ENCODE data around the gene PLLP.

Gene PLLP, protein sequence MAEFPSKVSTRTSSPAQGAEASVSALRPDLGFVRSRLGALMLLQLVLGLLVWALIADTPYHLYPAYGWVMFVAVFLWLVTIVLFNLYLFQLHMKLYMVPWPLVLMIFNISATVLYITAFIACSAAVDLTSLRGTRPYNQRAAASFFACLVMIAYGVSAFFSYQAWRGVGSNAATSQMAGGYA

DNA sequence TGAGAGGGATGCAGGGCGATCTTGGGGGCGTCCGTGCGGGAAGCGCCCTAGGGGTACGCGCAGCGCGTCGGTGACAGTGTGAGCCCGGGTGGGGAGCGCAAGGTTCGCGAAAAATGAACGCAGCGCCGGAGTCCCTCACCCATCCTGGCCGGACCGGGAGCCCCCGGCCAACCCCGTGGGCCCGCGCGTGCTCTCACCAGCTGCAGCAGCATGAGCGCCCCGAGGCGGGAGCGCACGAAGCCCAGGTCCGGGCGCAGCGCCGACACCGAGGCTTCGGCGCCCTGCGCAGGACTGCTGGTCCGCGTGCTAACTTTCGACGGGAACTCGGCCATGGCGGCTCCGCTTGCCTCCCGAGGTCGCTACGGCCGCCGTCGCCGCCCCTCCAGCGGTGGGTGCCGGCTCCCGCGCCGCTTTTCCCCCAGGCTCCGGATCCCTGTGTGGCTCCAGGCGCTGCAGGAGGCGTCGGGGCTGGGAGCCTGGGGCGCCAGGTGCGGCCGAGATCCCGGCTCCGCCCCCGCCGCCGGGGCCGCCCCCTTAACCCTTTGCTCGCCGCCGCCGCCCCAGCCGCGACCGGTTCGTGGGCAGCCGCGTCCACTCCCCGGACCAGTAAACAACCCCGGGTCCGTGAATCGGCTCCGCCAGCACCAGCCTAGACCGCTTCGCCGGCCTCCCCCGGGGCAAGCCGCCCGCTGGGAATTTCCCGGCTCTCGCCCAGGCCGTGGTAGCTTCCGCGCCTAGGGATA, at the start of gene PLLP:
Gene PLLP (minus strand): TSS at position 464 of the 743 bp plus-strand sequence. CDS start 132 bp downstream, at position 332.
- H3K4me3 ChIP-seq (ENCODE audit: low read depth in 1 of 2, low read length in 2 of 2), result peak within 1 kb of the TSS; percentile 25 to 41
- H3K9ac ChIP-seq (ENCODE audit: low read length), result no peak within 1 kb of the TSS
- H3K27me3 ChIP-seq (ENCODE audit: control insufficient read depth in 1 of 2, insufficient read depth in 2 of 2, low read length in 2 of 2), result peaks cover 14 to 29% of the 10 kb centered on the region in 2 donors
- no peaks in the 10 kb centered on the region for H3K9me3 ChIP-seq (ENCODE audit: low read length)
- H3K27ac ChIP-seq (ENCODE audit: low read depth, low read length), result no peak within 1 kb of the TSS
- H3K4me1 ChIP-seq (ENCODE audit: insufficient read depth, low read length), result peaks cover 3% of the 10 kb centered on the region
- no peaks in the 10 kb centered on the region for H3K36me3 ChIP-seq (ENCODE audit: insufficient read depth, low read length)

DNA sequence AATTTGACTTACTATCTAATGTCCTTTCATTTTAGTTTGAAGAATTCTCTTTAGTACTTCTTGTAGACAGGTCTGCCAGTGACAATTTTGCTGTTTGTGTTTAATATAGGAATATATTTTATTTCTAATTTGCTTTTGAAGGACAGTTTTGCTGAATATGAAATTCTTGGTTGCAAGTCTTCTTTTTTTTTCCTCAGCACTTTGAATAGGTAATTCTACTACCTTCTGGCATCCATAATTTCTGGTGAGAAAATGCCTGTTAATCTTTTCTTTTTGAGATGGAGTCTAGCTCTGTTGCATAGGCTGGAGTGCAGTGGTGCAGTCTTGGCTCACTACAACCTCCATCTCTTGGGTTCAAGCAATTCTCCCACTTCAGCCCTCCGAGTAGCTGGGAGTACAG, 48.9 kb upstream of the PLLP start:
- H3K36me3 ChIP-seq (ENCODE audit: insufficient read depth, low read length), result no peaks in the 10 kb centered on the region
- no peak overlapping the region for H3K4me3 ChIP-seq (ENCODE audit: low read depth in 1 of 2, low read length in 2 of 2)
- no peaks in the 10 kb centered on the region for H3K9me3 ChIP-seq (ENCODE audit: low read length)
- H3K27me3 ChIP-seq (ENCODE audit: control insufficient read depth in 1 of 2, insufficient read depth in 2 of 2, low read length in 2 of 2), result no peaks in the 10 kb centered on the region
- no peak overlapping the region for H3K27ac ChIP-seq (ENCODE audit: low read depth, low read length)
- no peak overlapping the region for H3K9ac ChIP-seq (ENCODE audit: low read length)
- no peaks in the 10 kb centered on the region for H3K4me1 ChIP-seq (ENCODE audit: insufficient read depth, low read length)

DNA sequence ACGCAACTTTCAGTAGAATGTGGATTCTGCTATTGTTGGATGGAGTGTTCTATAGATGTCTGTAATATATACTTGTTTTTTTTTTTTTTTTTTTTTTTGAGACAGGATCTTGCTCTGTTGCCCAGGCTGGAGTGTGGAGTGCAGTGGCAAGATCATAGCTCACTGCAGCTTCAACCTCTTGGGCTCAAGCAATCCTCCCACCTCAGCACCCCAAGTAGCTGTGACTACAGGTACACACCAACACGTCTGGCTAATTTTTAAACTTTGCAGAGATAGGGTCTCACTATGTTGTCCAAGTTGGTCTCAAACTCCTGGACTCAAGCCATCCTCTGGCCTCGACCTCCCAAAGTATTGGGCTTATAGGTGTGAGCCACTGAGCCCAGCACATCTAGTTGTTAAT, 46.9 kb upstream of the PLLP start:
- no peaks in the 10 kb centered on the region for H3K27me3 ChIP-seq (ENCODE audit: control insufficient read depth in 1 of 2, insufficient read depth in 2 of 2, low read length in 2 of 2)
- H3K36me3 ChIP-seq (ENCODE audit: insufficient read depth, low read length), result no peaks in the 10 kb centered on the region
- no peak overlapping the region for H3K4me3 ChIP-seq (ENCODE audit: low read depth in 1 of 2, low read length in 2 of 2)
- H3K9ac ChIP-seq (ENCODE audit: low read length), result no peak overlapping the region
- H3K27ac ChIP-seq (ENCODE audit: low read depth, low read length), result no peak overlapping the region
- H3K4me1 ChIP-seq (ENCODE audit: insufficient read depth, low read length), result no peaks in the 10 kb centered on the region
- no peaks in the 10 kb centered on the region for H3K9me3 ChIP-seq (ENCODE audit: low read length)

DNA sequence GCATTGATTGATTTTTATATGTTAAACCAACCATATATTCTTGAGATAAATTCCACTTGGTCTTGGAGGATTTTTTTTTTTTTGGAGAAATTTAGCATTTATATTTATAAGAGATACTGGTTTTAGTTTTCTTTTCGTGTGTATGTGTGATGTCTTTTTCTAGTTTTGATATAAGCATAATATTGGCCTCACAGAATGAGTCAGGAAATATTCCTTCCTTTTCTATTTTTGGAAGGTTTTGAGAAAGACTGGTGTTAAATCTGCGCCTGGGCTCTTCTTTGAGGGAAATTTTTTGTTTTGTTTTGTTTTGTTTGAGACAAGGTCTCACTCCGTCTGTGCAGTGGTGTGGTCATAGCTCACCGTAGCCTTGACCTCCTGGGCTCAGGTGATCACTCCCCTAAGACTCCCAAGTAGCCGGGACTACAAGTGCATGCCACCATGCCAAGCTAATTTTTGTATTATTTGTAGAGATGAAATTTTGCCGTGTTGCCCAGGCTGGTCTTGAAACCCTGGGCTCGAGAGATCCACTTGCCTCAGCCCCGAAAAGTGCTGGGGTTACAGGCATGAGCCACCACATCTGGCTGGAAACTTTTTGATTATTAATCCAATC, 45.4 kb upstream of the PLLP start:
- H3K9me3 ChIP-seq (ENCODE audit: low read length), result no peaks in the 10 kb centered on the region
- H3K4me1 ChIP-seq (ENCODE audit: insufficient read depth, low read length), result no peaks in the 10 kb centered on the region
- no peaks in the 10 kb centered on the region for H3K36me3 ChIP-seq (ENCODE audit: insufficient read depth, low read length)
- no peak overlapping the region for H3K4me3 ChIP-seq (ENCODE audit: low read depth in 1 of 2, low read length in 2 of 2)
- H3K27ac ChIP-seq (ENCODE audit: low read depth, low read length), result no peak overlapping the region
- H3K9ac ChIP-seq (ENCODE audit: low read length), result no peak overlapping the region
- no peaks in the 10 kb centered on the region for H3K27me3 ChIP-seq (ENCODE audit: control insufficient read depth in 1 of 2, insufficient read depth in 2 of 2, low read length in 2 of 2)

DNA sequence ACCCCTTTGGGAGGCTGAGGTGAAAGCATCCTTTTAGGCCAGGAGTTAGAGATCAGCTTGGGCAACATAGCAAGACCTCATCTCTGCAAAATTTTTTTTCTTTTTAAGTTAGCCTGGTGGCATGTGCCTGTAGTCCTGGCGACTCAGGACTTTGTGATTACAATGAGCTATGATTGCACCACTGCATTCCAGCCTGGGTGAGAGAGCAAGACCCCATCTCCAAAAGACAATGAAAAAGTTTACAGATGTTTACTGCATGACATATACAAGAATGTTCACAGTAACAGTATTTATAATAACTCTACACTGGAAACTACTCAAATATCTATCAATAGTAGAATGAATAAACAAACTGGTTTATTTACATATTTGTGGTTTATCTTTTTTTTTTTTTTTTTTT, 41.0 kb upstream of the PLLP start:
- Histone ChIP-seq H3K9ac (ENCODE audit: low read length) (no peak overlapping the region), H3K27me3 (ENCODE audit: control insufficient read depth in 1 of 2, insufficient read depth in 2 of 2, low read length in 2 of 2) (no peaks in the 10 kb centered on the region), H3K9me3 (ENCODE audit: low read length) (no peaks in the 10 kb centered on the region), H3K4me1 (ENCODE audit: insufficient read depth, low read length) (no peaks in the 10 kb centered on the region), H3K4me3 (ENCODE audit: low read depth in 1 of 2, low read length in 2 of 2) (no peak overlapping the region), H3K36me3 (ENCODE audit: insufficient read depth, low read length) (no peaks in the 10 kb centered on the region), H3K27ac (ENCODE audit: low read depth, low read length) (no peak overlapping the region)

DNA sequence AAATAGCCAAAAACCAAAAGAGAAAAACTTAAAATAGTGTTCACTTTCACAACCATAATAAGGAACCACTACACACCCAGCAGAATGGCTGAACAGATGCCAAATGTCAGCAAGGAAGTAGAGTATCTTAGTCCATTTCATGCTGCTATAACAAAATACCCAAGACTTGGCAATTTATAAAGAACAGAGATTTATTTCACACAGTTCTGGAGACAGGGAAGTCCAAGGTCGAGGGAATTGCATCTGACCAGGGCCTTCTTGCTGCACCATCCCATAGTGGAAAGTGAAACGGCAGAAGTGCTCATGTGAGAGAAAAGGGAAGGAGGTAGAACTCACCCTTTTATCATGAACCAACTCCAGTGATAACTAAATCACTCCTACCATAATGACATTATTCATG, 40.3 kb upstream of the PLLP start:
- H3K4me3 ChIP-seq (ENCODE audit: low read depth in 1 of 2, low read length in 2 of 2), result no peak overlapping the region
- no peak overlapping the region for H3K27ac ChIP-seq (ENCODE audit: low read depth, low read length)
- no peaks in the 10 kb centered on the region for H3K27me3 ChIP-seq (ENCODE audit: control insufficient read depth in 1 of 2, insufficient read depth in 2 of 2, low read length in 2 of 2)
- H3K9ac ChIP-seq (ENCODE audit: low read length), result no peak overlapping the region
- no peaks in the 10 kb centered on the region for H3K36me3 ChIP-seq (ENCODE audit: insufficient read depth, low read length)
- H3K9me3 ChIP-seq (ENCODE audit: low read length), result no peaks in the 10 kb centered on the region
- no peaks in the 10 kb centered on the region for H3K4me1 ChIP-seq (ENCODE audit: insufficient read depth, low read length)

DNA sequence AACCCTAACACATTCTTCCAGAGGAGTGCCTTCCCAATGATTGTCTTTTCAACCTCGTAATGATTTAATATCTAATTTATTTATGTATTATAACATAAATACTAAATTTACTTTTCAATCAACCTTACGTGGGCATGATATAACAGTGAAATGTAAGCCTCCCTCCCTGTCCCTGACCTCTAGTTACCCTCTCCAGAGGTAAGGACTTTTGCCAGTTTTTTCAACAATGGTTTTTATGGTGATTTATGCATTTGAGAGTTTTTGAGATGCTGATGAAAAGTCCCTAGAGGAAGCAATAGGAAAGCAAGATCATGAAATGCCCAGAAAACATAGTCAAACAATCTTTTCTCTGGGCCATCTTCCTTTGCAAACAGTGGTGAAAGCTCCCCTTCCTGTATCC, 35.2 kb upstream of the PLLP start:
- no peaks in the 10 kb centered on the region for H3K36me3 ChIP-seq (ENCODE audit: insufficient read depth, low read length)
- peaks cover 13% of the 10 kb centered on the region for H3K4me1 ChIP-seq (ENCODE audit: insufficient read depth, low read length)
- no peak overlapping the region for H3K4me3 ChIP-seq (ENCODE audit: low read depth in 1 of 2, low read length in 2 of 2)
- no peaks in the 10 kb centered on the region for H3K27me3 ChIP-seq (ENCODE audit: control insufficient read depth in 1 of 2, insufficient read depth in 2 of 2, low read length in 2 of 2)
- no peak overlapping the region for H3K9ac ChIP-seq (ENCODE audit: low read length)
- H3K27ac ChIP-seq (ENCODE audit: low read depth, low read length), result no peak overlapping the region
- no peaks in the 10 kb centered on the region for H3K9me3 ChIP-seq (ENCODE audit: low read length)

DNA sequence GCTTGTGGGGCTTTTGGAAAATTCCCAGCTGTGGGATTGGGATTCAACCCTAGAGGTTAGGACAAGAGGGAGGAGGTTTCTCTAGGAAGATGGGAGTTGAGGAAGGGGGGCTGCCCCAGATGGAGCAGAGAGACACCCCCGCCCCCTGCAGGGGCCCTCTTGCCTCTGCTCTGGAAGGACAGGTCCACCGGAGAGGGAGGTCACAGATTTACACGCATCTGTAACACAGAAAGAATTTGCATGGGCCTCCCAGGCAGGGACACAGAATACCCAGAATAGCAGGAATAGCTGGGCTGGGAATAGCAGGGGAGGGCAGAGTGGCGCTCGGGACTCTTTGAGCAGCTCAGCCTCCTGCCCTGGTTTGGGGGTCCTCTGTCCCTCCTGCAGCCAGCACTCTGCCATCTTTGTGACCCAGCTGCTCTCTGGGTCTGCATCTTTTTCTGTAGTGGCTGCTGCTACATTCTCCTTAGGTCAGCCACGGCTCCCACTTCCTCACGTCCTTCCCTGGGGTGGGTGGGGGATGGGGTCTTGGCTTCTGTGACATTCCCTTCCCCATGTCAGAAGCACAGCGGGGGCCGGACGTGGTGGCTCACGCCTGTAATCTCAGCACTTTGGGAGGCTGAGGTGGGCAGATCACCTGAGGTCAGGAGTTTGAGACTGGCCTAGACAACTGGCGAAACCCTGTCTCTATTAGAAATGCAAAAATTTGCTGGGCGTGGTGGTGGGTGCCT, 33.9 kb upstream of the PLLP start:
- no peak overlapping the region for H3K4me3 ChIP-seq (ENCODE audit: low read depth in 1 of 2, low read length in 2 of 2)
- no peak overlapping the region for H3K27ac ChIP-seq (ENCODE audit: low read depth, low read length)
- no peaks in the 10 kb centered on the region for H3K9me3 ChIP-seq (ENCODE audit: low read length)
- H3K9ac ChIP-seq (ENCODE audit: low read length), result no peak overlapping the region
- H3K4me1 ChIP-seq (ENCODE audit: insufficient read depth, low read length), result peaks cover 13% of the 10 kb centered on the region
- H3K36me3 ChIP-seq (ENCODE audit: insufficient read depth, low read length), result no peaks in the 10 kb centered on the region
- H3K27me3 ChIP-seq (ENCODE audit: control insufficient read depth in 1 of 2, insufficient read depth in 2 of 2, low read length in 2 of 2), result no peaks in the 10 kb centered on the region

GRCh38 chr16:57316390-57317017, 32.0 kb upstream of the PLLP start:
- Histone ChIP-seq H3K27me3 (ENCODE audit: control insufficient read depth in 1 of 2, insufficient read depth in 2 of 2, low read length in 2 of 2) (no peaks in the 10 kb centered on the region), H3K36me3 (ENCODE audit: insufficient read depth, low read length) (no peaks in the 10 kb centered on the region), H3K4me1 (ENCODE audit: insufficient read depth, low read length) (peaks cover 13% of the 10 kb centered on the region), H3K27ac (ENCODE audit: low read depth, low read length) (no peak overlapping the region), H3K9ac (ENCODE audit: low read length) (no peak overlapping the region), H3K9me3 (ENCODE audit: low read length) (no peaks in the 10 kb centered on the region), H3K4me3 (ENCODE audit: low read depth in 1 of 2, low read length in 2 of 2) (no peak overlapping the region)

- H3K27ac ChIP-seq (ENCODE audit: low read depth, low read length), result no peak overlapping the region
- no peaks in the 10 kb centered on the region for H3K27me3 ChIP-seq (ENCODE audit: control insufficient read depth in 1 of 2, insufficient read depth in 2 of 2, low read length in 2 of 2)
- no peak overlapping the region for H3K9ac ChIP-seq (ENCODE audit: low read length)
- H3K9me3 ChIP-seq (ENCODE audit: low read length), result no peaks in the 10 kb centered on the region
- no peak overlapping the region for H3K4me3 ChIP-seq (ENCODE audit: low read depth in 1 of 2, low read length in 2 of 2)
- peaks cover 13% of the 10 kb centered on the region for H3K4me1 ChIP-seq (ENCODE audit: insufficient read depth, low read length)
- no peaks in the 10 kb centered on the region for H3K36me3 ChIP-seq (ENCODE audit: insufficient read depth, low read length)
Measured at GRCh38 chr16:57315416-57315815, 30.9 kb upstream of the PLLP start.

GRCh38 chr16:57314161-57314785, 29.8 kb upstream of the PLLP start:
- no peaks in the 10 kb centered on the region for H3K27me3 ChIP-seq (ENCODE audit: control insufficient read depth in 1 of 2, insufficient read depth in 2 of 2, low read length in 2 of 2)
- no peak overlapping the region for H3K9ac ChIP-seq (ENCODE audit: low read length)
- H3K4me3 ChIP-seq (ENCODE audit: low read depth in 1 of 2, low read length in 2 of 2), result no peak overlapping the region
- no peaks in the 10 kb centered on the region for H3K36me3 ChIP-seq (ENCODE audit: insufficient read depth, low read length)
- no peaks in the 10 kb centered on the region for H3K9me3 ChIP-seq (ENCODE audit: low read length)
- H3K27ac ChIP-seq (ENCODE audit: low read depth, low read length), result no peak overlapping the region
- peaks cover 13% of the 10 kb centered on the region for H3K4me1 ChIP-seq (ENCODE audit: insufficient read depth, low read length)
